Loucy (cell line): ENCODE results near the gene NAA30.

Experiments
- H2AFZ ChIP-seq: fragments of 200-600 bp; sonication (generic); 2 replicates; pipeline ENCODE4 v1.6.0; 2016; ENCODE audit warnings: antibody characterized with exemption, mild to moderate bottlenecking, low read length, moderate library complexity
- H3F3A ChIP-seq: fragments of 200-600 bp; 2 replicates; pipeline ENCODE4 v1.6.0; 2016; ENCODE audit warnings: antibody characterized with exemption, low read depth, mild to moderate bottlenecking
- H3K27me3 ChIP-seq: fragments of 200-600 bp; sonication (generic); 2 replicates; pipeline ENCODE4 v1.6.1; 2014; ENCODE audit warnings: low read length, mild to moderate bottlenecking; ENCODE audit not compliant: insufficient read depth, poor library complexity, severe bottlenecking
- H3K36me3 ChIP-seq: fragments of 200-600 bp; sonication (generic); 2 replicates; pipeline ENCODE4 v1.6.1; 2016; ENCODE audit warnings: low read length; ENCODE audit not compliant: insufficient read depth
- H3K4me1 ChIP-seq: fragments of 200-600 bp; sonication (generic); 2 replicates; pipeline ENCODE4 v1.5.1; 2014; ENCODE audit warnings: low read length, mild to moderate bottlenecking; ENCODE audit not compliant: insufficient read depth, poor library complexity, severe bottlenecking
- H3K4me2 ChIP-seq: fragments of 200-600 bp; sonication (generic); 2 replicates; pipeline ENCODE4 v1.6.0; 2014; ENCODE audit warnings: antibody characterized with exemption, low read length, low read depth, mild to moderate bottlenecking; ENCODE audit not compliant: poor library complexity, severe bottlenecking
- H3K4me3 ChIP-seq: fragments of 200-600 bp; sonication (generic); 2 replicates; pipeline ENCODE4 v1.5.1; 2014; ENCODE audit warnings: low read length, mild to moderate bottlenecking, mixed read lengths; ENCODE audit not compliant: poor library complexity, severe bottlenecking
- H3K79me2 ChIP-seq: fragments of 200-600 bp; sonication (generic); 2 replicates; pipeline ENCODE4 v1.6.1; 2014; ENCODE audit warnings: low read length; ENCODE audit not compliant: insufficient read depth
- H3K9ac ChIP-seq: fragments of 200-600 bp; sonication (generic); 2 replicates; pipeline ENCODE4 v1.6.0; 2014; ENCODE audit warnings: mild to moderate bottlenecking, low read depth, low read length, moderate library complexity; ENCODE audit not compliant: poor library complexity, severe bottlenecking
- H3K9me2 ChIP-seq: fragments of 200-600 bp; sonication (generic); replicated peaks from 2 replicates; pipeline ENCODE4 v1.6.1; 2016; ENCODE audit warnings: low read depth, low read length, mixed read lengths
- H3K9me3 ChIP-seq: fragments of 200-600 bp; sonication (generic); 2 replicates; pipeline ENCODE4 v1.6.1; 2014; ENCODE audit warnings: mild to moderate bottlenecking, antibody characterized with exemption, low read length, low read depth; ENCODE audit not compliant: insufficient read depth
- H4K20me1 ChIP-seq: fragments of 200-600 bp; sonication (generic); 2 replicates; pipeline ENCODE4 v1.6.0; 2014; ENCODE audit warnings: antibody characterized with exemption, low read length, mild to moderate bottlenecking; ENCODE audit not compliant: insufficient read depth, poor library complexity, severe bottlenecking
- EZH2phosphoT487 ChIP-seq: fragments of 200-600 bp; IDR thresholded peaks from 2 replicates; pipeline ENCODE4 v1.6.1; 2018; ENCODE audit warnings: antibody characterized with exemption, mild to moderate bottlenecking, moderate library complexity, borderline replicate concordance
- TF ChIP-seq, protein P1 (sequence below): fragments of 200-600 bp; sonication (generic); conservative IDR thresholded peaks from 2 replicates; pipeline ENCODE4 v1.5.1; 2014; ENCODE audit warnings: mild to moderate bottlenecking, antibody characterized with exemption, low read length

Gene NAA30

DNA sequence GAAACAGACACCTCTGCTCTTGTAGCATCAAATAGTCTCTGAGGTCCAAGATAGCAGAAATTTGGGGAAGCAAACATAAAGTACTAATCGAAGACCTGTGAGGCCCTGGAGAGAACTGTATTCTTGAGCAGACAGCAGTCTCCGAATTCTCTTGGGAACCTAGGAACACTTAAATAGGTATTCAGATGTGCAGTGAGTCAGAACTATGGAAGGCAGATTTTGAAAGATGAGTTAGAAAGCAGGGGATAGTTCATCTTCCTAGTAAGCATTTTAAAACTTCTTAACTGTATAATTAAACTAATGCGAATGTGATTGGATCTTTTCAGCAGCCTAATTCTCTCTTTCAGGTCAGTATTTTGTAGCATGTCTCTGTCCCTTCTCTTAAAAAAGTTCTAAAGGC, 30.6 kb downstream of the NAA30 start:
- H4K20me1 ChIP-seq: no peaks in the 10 kb centered on the region
- H3K36me3 ChIP-seq: no peaks in the 10 kb centered on the region
- H3K4me3 ChIP-seq: no peak overlapping the region
- H2AFZ ChIP-seq: no peak overlapping the region
- no peak overlapping the region for H3K4me2 ChIP-seq
- TF ChIP-seq, protein P1, sequence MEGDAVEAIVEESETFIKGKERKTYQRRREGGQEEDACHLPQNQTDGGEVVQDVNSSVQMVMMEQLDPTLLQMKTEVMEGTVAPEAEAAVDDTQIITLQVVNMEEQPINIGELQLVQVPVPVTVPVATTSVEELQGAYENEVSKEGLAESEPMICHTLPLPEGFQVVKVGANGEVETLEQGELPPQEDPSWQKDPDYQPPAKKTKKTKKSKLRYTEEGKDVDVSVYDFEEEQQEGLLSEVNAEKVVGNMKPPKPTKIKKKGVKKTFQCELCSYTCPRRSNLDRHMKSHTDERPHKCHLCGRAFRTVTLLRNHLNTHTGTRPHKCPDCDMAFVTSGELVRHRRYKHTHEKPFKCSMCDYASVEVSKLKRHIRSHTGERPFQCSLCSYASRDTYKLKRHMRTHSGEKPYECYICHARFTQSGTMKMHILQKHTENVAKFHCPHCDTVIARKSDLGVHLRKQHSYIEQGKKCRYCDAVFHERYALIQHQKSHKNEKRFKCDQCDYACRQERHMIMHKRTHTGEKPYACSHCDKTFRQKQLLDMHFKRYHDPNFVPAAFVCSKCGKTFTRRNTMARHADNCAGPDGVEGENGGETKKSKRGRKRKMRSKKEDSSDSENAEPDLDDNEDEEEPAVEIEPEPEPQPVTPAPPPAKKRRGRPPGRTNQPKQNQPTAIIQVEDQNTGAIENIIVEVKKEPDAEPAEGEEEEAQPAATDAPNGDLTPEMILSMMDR: no peak
- H3K79me2 ChIP-seq: no peaks in the 10 kb centered on the region
- H3K27me3 ChIP-seq: no peaks in the 10 kb centered on the region
- H3K9me2 ChIP-seq: no peaks in the 10 kb centered on the region
- H3K9me3 ChIP-seq: no peaks in the 10 kb centered on the region
- H3K4me1 ChIP-seq: no peaks in the 10 kb centered on the region
- no peaks in the 10 kb centered on the region for H3F3A ChIP-seq
- no peak overlapping the region for H3K9ac ChIP-seq

DNA sequence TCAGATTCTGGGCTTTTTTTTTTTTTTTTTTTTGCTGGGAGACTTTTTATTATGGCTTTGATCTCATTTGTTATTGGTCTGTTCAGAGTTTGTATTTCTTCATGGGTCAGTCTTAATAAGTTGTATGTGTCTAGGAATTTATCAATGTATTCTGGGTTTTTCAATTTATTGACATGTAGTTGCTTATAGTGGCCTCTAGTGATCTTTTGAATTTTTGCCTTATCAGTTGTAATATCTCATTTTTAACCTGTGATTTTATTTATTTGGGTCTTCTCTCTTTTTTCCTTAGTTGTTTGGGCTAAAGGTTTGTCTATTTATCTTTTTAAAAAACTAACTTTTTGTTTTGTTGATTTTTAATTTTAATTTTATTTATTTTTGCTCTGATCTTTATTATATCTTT, 45.5 kb downstream of the NAA30 start:
- Histone ChIP-seq H4K20me1 (no peaks in the 10 kb centered on the region), H3K36me3 (no peaks in the 10 kb centered on the region), H3K79me2 (no peaks in the 10 kb centered on the region), H3F3A (no peaks in the 10 kb centered on the region), H3K9me3 (no peaks in the 10 kb centered on the region), H3K4me2 (no peak overlapping the region), H3K27me3 (no peaks in the 10 kb centered on the region), H3K4me1 (no peaks in the 10 kb centered on the region), H3K9ac (no peak overlapping the region), H3K4me3 (no peak overlapping the region), H3K9me2 (no peaks in the 10 kb centered on the region), H2AFZ (no peak overlapping the region)
- no peak for TF ChIP-seq EZH2phosphoT487
- TF ChIP-seq, protein P1: no peak

DNA sequence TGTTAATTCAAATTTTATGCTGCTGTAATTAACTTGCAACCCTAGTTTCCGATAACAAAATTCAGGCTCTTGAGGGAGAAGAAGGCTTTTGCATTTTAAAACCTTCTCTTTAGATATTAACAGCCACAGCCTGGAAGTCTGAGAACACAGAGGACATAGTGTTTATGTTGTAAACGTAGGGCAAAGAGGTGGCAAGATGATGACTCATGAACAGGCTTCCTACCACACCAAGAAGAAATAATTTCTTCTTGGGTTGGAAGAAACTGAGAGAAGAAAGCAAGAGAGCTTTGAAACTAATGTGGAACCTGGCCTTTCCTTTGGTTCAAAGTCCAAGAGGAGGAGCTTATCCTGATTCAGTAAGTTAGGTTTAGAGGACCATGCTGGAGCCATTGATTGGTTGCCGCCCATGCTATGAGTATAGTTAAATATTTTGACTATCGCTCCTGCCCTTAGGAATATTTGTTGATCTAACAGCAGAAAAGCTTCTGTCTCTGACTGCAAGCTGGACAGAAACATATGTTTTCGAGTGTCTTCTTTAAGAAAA, 71.5 kb downstream of the NAA30 start:
- TF ChIP-seq EZH2phosphoT487: no peak
- TF ChIP-seq, protein P1: no peak
- no peaks in the 10 kb centered on the region for H3K9me2 ChIP-seq
- no peaks in the 10 kb centered on the region for H3K9me3 ChIP-seq
- H3K36me3 ChIP-seq: no peaks in the 10 kb centered on the region
- H4K20me1 ChIP-seq: no peaks in the 10 kb centered on the region
- no peak overlapping the region for H3K9ac ChIP-seq
- H2AFZ ChIP-seq: no peak overlapping the region
- H3K79me2 ChIP-seq: no peaks in the 10 kb centered on the region
- H3F3A ChIP-seq: no peaks in the 10 kb centered on the region
- H3K4me2 ChIP-seq: no peak overlapping the region
- H3K27me3 ChIP-seq: no peaks in the 10 kb centered on the region
- H3K4me3 ChIP-seq: no peak overlapping the region
- no peaks in the 10 kb centered on the region for H3K4me1 ChIP-seq
